NCI-H2171 (cell line): ENCODE results near the gene SLFN12.
"Not testable (repeated sequence)": the region's sequence is repeated elsewhere in the genome, so short reads cannot be mapped to it uniquely, and the experiment has no call there.

Experiments used
- DNase-seq: peaks from one replicate; lab custom pipeline; 2025; lab: John Stamatoyannopoulos, UW

SLFN12 gene

DNA sequence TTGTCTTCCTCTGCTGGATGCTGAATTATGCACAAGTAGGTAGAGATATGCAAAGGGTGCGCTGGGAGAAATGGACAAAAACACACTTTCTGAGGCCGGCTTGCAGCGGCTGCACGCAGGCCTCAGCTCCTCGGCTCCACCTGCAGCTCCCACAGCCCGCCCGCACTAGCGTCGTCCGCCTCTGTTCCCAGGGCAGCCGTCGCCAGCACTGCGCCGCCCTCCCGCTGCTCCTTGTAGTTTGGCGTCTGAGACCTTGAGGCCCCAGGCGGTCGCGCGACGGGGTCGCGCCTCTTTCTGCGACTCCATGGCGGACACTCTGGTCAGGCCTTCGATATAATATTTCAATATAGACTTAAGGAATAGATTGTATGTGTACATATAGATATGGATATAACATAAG is 24.8 kb downstream of the SLFN12 start:
- no peak for DNase-seq

DNA sequence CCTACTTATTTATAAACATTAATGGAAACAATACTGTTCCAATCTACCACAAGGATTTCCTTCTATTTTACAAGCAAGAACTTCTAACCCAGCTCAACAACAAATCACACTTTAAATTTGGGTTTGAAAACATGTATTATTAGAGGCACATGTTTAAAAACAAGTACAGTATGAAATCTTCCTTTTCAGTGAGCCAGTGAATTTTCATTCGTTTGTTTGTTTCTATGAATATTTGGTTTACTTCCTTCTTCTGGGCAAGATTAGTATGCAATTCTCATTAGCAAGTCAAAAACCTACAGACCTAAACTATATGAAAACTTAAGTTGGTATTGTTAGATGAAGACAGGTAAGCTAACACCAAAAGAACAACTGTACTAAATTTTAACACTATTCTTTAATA is 25.7 kb downstream of the SLFN12 start:
- DNase-seq = no peak

DNA sequence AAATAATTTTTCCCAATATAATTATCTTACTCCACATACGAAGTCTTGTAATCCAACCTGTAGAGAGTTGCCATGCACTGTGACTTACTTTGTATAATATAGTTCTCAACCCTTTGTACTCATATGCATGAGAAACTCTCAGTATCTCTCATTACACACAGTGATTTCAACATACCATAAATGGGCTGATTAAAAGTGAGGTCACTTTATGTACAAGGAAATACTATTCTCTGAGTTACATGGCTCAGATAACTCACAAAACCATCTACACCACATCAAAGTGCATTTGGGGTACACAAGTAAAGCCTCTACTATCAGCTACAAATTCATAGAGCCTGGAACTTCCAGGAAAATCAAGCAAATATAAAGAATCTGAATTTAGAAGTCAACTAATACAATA is 27.9 kb downstream of the SLFN12 start:
- no peak for DNase-seq

DNA sequence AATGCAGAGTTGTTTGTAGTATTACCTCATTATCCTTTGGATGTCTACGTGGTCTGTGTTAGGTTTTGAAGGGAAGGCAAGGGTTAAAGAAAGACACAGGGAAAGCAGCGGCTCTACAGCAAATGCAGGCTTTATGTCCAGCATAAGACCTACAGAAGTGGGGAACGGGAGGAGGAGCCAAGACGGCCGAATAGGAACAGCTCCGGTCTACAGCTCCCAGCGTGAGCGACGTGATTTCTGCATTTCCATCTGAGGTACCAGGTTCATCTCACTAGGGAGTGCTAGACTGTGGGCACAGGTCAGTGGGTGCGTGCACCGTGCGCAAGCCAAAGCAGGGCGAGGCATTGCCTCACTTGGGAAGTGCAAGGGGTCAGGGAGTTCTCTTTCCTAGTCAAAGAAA is 38.5 kb downstream of the SLFN12 start:
- DNase-seq = not testable (repeated sequence)

DNA sequence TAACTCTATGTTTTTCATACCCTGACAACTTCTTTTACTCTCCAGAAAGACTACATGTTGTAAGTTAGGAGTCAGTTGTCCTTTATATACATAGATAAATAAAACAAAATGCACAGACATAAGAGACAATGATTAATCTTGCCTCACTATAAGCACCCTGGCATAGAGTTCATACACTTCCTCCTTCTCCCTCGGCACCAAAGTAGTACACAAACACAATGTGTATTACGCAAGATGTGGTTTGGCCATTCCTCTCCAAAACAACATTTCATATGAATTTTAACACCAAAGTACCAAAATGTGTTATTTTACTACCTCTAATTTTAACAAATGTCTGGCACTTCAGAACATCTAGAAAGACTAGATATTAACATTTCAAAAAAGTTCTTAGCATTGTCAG is 41.6 kb downstream of the SLFN12 start:
- no peak for DNase-seq

DNA sequence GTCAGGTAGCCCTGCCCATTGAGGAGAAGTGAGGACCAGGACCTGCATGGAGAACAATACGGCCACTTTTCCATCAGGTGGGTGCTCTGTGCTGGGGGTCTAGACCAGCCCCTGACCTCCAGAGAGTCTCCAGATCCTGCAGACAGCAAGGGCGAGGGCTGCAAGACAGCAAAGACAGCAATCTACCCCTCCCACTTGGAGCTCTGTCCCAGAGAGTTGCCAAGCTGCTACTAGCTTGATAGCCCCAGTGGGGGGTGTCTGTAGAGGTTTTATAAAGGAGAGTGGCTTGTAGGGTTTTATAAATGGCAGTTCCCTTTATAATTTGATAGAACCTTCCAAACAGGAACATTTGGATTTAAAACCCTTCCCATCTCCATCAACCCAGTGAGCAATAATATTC is 42.1 kb downstream of the SLFN12 start:
- DNase-seq = no peak

DNA sequence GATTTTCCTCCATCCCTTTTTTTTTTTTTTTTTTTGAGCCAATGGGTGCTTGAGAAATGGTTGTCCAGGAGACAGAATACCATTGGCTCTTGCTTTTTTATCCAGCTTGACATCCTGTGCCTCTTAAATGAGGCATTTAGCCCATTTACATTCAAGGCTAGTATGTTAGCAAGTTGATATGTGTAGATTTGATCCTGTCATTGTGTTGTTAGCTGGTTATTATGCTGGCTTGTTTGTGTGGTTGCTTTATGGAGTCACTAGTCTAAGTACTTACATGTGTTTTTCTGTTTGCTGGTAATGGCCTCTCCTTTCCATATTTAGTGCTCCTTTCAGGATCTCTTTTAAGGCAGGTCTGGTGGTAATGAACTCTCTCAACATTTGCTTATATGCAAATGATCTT is 44.8 kb downstream of the SLFN12 start:
- DNase-seq = no peak

DNA sequence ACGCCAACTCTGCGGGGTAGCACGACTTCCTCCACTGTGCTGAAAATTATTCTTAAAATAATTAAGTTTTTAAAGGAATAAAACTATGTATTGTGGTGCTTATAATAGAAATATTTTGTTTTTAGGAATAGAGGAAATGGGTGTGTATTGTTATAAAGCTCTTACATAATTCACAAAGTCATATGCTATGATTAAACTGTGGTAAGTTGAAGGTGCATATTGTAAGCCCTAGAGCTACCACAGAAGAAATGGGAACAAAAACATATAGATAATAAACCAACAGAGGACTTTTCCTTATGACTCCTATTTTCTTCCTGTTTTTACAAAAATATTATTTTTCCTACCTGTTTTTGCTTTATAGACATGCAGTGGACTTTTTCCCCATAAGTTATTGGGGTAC is 54.6 kb downstream of the SLFN12 start:
- DNase-seq = no peak

DNA sequence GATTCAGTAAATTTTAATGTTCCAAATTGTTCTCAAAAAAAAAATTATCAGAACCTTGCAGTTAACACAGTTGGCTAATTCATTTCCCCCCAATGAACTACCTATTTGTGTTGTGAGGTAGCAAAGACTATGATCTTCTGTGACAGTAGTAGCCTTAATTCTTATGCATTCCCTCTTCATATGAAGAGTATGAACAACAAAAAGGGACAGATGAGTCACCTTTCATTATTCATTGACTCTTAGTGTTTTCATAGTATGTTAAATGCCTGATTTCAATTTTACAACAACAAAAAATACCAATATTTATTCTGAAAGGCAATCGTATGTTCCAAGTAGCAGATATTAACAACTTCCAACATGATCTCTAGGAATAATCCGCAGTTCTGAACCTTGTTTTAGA is 55.2 kb downstream of the SLFN12 start:
- no peak for DNase-seq

DNA sequence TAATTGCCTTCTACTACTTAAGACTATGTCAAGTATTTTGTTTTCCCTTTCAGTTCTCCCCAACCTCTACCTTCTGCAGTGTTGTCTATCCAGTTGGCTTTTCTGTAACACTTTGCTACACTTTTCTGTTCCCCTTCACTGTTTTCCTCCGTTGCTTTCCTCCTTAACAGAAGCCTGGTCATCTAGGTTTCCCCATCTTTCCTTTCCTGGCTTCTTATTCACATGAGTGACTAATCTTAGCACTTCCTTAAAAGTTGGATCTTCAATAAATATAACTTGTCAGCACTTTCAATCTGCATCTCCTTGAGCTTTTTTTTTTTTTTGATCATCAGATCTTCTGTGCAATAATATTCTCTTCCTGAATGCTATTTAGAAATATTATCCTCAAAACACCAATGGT is 56.1 kb downstream of the SLFN12 start:
- no peak for DNase-seq

DNA sequence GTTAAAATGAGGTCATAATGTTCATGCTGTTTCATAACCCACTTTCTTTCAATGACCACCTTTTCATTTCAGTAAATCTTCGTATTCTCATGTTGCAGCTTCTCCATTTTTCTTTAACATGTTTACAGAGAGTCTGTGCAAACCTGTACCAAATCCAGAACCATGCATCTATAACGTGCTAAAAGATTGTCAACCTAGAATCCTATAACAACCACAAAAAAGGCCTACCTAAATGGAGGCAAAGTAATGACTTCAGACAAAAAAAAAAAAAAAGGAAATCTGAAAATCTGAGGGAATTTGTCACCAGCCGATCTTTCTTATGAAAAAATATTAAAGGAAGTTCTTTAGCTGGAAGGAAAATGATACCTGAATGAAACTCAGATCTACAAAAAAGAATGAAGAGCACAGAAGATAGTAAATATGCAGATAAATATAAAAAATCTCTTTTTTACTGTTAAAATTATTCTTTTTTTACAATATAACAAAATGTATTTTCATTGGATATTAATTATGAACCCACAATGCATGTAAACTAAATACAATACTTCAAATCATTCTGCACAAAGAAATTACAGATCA is 57.4 kb downstream of the SLFN12 start:
- no peak for DNase-seq

DNA sequence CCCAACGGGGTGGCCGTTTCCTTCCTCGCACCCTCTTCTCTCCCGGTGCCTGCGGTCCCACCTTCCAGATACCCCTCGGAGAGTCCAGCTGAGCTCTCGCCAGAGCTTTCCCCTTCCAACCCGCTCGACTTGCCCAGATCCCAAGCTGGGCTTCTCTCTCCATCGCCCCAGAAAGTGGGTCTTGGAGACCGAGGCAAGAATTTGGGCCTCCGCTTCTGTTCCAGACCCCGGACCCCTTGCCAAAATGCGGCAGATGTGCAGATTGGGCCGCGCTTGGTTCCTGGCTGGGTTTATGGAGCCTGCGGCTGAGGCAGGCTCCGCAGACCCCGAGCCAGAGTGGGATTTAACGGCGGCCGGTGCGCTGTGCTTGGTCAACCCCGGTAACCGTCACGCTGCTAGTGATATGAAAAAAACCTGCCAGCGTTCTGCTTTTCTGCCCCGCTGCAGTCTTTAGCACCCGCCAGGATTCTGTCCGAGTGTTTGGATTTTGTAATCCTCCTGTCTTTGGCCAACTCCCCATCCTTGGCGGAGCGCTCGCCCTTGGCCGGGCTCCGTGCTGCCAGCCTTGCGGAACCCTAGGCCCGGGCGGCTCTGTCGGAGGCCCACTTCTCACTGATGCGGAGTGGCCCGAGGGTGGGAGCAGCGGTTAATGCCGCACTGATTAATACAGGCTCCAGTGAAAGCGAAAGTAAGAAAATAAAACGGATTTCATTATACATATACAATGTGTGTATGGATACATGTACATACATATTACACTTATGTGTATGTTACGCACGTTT is 58.1 kb downstream of the SLFN12 start:
- DNase-seq = no peak

DNA sequence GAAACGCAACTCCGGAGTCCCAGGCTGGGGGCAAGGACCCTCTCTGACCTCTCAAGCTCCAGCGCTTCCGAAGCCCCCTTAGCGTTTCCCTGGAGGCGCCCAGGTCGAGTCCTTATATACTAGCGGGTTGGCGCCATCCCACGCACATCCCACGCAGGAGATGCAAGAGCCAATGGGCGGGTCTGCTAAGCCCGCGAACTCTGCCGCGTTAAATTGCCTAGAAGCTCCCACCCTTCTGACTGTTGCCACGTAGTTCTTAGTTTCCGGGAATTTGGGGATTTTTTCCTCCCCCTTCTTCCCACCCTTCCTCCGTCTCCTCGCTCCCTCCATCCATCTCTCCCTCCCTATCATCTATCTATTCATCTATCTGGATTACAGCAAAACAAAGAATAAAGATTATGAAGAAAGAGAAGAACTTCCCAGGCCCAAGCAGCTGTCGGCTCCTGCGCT is 58.7 kb downstream of the SLFN12 start, which contains the start of gene SLFN11:
SLFN11 (minus strand) TSS at position 88 of the 450 bp plus-strand sequence. CDS start 9,814 bp downstream, outside the sequence.
- DNase-seq = no peak

DNA sequence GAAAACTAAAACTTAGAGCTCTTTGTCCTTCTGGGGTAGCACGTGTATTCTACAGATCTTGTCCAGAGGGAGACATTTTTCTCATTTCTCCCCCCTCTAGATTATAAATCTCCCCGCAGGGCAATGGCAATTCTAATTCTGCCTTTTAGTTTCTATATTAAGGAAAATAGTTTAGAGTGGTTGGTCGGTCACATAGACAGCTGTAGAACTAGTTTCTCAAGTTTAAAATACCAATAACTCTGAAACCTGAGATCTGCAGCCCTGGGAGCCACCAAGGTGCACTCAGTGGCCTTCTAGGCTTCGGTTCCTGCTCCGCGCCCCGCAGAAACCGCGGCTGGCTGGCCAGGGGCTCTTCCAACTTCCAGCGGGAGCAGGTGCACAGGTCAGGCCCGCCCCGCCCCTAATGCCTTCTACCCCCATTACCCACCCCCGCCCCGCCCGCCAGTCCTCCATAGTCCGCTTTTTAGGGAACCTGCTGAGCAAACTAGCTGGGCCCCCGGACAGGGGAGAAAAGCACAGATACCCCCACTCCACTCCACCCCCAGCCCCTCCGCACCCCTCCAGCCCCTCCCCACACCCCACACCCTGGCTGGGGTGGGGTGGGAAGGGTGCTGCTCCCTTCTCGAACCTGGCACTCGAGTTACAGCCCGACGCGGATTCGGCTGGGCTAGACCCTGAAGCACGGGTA is 59.3 kb downstream of the SLFN12 start:
- DNase-seq = no peak

DNA sequence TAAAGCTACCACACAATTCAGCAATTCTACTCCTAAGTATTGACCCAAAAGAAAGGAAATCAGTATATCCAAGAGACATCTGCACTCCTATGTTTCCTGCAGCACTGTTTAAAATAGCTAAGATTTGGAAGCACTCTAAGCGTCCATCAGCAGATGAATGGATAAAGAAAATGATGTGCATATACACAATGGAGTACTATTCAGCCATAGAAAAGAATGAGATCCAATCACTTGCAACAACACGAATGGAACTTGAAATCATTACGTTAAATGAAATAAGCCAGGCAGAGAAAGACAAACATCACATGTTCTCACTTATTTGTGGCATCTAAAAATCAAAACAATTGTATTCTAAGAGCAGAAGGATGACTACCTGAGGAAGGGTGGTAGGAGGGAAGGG is 60.4 kb downstream of the SLFN12 start:
- DNase-seq = no peak

DNA sequence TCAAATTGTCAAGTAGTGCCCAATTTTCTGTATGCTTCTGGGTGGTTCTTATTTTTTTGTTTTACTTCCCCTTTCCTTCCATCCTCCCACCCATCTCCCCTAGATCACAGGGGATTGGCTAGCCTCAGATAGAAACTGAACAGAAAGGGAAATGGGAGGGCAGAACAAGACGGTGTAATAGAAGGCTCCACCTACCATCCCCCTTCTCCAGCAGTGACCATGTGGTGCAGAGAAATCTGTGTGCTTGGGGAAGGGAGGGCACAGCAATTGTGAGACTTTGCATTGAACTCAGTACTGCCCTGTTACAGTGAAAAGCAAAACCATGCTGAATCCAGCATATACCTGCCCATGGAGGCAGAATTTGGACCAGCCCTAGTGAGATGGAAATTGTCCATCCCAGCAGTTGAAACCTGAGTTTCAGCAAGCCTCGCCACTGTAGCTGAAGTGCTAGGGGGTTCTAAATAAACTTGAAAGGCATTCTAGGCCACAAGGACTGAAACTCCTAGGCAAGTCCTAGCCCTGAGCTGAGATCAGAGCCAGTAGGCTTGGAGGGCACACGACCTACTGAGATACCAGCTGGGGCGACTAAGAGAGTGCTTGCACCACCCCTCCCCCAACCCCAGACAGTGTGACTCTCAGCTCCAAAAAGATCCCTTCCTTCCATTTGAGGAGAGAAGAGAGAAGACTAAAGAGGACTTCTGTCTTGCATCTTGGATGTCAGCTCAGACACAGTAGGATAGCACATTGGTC is 64.0 kb downstream of the SLFN12 start:
- DNase-seq = no peak

DNA sequence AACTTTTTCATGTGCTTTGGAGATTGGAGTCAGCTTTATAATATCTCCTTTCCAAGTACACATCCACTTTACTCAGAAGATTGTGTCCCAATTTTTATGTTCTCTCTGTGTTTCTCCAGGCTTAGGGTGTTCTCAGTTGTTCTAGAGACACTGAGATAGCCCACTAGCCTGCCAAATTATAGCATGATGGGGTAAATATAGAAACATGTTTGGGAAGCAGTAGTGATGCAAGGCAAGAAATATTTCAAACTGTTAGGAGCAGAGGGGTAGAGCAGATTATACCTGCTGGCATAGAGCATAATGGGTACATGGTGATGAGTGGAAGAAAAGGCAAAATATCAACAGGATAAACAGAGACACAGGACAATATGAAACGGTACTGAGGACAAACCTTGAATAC is 71.3 kb downstream of the SLFN12 start:
- DNase-seq = no peak
